RKO (cell line): ENCODE measurements around the gene SPDYA.
A peak's percentile ranks its signal among the peaks of the same experiment; 100 is the strongest.
"Not testable (repeated sequence)": the region's sequence is repeated elsewhere in the genome, so short reads cannot be mapped to it uniquely, and the experiment has no call there.

Experiments used
- DNase-seq: peaks from one replicate; pipeline ENCODE4 v3.0.0-alpha.2; 2016; ENCODE audit warnings: low spot score

SPDYA gene

DNA sequence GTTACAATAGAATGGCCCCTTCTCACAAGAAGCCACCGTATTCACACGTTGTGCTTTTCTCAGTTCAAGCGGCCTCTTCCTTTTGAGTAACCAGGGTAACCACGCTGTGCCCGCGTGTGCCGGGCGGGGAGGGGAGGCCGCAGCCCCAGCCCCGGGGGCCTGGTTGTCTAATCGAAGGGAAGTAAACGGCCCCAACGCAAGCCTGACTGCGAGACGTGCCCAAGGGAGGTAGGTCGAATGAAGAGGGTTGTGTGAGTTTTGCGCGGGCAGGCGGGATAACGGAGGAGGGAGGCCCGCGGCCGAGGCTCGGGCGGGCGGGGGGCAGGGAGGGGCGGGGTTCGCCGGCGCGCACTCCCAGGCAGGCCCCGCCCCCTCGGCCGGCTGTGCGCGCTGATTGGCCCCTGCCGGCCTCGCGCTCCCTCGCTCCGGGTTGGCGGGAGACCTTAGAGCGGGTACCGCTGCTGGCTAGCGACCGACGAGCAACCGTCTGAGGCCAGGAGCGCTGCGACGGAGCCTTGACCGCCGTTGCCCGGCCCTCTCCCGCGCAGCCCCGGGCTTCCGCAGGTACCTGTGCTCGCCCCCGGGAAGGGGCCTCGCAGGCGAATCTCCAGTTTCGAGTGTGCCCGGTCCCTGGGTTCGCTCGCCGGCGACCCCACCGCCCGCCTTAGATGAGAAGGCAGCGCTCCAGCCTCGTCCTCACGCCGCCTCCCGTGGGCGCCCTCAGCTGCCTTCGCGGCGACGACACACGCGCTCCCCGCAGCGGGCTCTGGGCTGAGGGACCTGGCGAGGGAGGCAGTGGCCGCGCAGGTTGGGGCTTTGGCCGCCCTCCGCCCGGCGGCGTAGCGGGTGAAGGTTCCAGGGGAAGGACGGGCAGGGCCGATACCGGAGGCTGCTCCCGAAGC is at the start of gene SPDYA:
Gene SPDYA (plus strand): TSS at position 451 of the 902 bp plus-strand sequence. CDS start 5,181 bp downstream, outside the sequence.
- no peak for DNase-seq

DNA sequence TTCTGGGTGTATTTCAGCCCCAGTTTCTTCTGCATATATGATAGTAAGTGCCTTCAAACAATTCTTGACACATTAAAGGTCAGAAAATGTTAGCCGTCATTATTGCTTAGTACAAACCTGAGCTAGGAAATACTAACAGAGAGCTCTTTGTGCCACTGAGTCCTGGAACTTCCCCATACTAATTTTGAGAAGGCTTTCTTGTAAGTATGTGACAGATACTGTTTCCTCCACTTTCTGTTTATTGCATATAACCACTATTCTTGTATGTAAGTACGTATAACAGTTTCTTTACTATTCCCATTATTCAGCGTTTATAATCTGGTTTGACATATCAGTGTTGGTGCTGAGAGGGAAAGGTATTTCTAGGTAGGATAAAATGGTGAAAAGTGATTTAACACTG is 49.2 kb upstream of the SPDYA start:
- no peak for DNase-seq

DNA sequence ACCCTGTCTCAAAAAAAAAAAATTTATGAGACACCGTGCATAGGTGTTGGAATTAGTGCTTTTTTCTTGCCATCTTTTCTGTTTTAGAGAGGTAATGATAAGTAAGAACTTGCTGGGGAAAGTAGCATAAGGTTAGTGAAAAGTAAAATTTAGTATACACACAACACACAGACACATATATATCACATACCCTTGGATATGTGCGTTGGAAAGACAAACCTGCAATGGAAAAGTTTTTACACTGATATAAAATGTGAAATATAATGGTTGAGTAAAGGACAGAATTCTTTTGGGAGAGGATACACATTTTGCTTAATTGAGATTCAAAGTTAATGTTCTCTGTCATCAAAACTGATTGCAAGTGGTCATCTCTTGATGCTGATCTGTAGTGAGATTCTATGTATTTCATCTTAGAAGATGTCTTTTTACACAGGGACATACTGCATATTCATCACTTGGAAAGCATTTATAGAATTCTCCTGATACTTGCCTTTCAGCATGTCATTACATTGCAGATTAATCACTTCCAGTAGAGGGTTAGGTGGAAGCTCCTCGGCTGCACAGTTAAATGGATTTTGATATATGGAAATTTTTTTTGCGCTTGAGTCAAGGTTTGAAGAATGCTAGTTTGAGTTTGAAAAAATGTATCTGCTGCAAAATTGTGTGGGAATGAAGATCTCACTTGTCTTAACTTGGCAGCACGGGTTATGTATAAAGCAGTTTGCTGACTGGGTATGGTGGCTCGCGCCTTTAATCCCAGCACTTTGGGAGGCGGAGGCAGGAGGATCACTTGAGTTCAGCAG is 45.5 kb upstream of the SPDYA start:
- no peak for DNase-seq

GRCh38 chr2:28766070-28766469 is 44.6 kb upstream of the SPDYA start:
- no peak for DNase-seq

DNA sequence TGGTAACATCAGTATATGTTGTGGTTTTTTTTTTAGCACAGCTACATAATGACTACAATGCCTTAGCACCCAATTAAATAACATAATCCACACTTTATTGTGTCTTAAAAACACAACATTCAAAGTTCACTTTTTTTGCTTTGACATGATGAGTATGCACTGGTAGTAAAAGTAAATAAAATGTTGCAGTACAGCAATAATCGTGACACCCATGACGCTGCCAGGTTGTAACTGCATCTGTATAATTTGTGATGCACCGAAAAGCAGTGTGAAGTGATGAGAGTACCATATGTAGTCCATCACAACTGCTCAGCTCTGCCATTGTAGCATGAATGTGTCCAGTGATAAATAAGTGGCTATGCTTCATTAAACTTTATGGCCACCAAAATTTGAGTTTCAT is 43.3 kb upstream of the SPDYA start:
- no peak for DNase-seq

DNA sequence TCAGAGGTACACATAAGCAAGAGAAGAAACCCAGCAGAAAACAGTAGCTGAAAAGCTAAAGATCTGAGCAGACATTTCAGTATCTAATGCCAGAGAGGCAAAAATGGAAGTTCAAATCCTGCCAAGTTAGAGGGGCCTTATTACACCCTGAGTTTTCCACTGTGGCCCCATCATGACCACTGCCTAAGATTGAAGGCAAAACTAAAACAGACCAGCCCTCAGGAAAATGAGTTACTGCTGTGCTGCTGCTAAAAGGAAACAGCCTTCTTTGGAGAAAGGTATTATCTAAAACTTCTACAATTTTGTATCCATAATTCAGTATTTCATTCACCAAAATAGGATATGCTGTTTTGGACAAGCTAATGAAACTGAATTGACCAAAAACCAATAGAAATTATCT is 42.2 kb upstream of the SPDYA start:
- no peak for DNase-seq

GRCh38 chr2:28768952-28769351 is 41.7 kb upstream of the SPDYA start:
- no peak for DNase-seq

DNA sequence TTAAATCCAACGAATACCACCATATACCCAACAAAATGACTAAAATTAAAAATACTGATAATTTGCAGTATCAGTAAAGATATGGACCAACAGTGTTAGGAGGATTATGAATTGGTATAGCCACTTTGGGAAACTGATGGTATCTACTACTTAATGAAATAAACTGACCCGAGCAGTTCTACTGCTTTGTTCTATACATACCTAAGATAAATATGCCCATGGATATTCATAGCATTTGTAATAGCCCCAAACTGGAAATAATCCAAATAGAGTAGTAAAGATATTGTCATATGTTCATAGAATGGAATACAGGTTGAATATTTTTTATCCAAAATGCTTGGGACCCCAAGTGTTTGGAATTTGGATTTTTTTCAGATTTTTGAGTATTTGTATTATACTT is 38.3 kb upstream of the SPDYA start:
- no peak for DNase-seq

- DNase-seq: no peak
Measured at GRCh38 chr2:28776471-28776870, 34.2 kb upstream of the SPDYA start.

DNA sequence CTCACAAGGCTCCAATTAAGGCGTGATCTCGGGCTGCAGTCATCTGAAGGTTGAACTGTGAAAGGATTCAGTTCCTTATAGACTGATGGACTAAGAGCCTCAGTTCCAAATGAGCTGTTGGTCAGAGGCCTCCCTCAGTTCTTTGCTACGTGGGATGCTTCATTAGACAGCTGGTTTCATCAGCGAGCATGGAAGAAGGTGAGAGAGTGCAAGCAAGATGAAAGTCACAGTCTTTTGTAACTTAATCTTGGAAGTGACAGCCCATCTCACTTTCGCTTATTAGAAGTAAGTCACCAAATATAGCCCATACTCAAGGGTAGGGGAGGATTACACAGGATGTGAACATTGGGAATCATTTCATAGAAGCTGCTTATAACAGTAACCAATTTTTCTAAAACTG is 32.2 kb upstream of the SPDYA start:
- no peak for DNase-seq

- no peak for DNase-seq
Measured at GRCh38 chr2:28779001-28779400, 31.6 kb upstream of the SPDYA start.

GRCh38 chr2:28780496-28780895 is 30.1 kb upstream of the SPDYA start:
- no peak for DNase-seq

GRCh38 chr2:28782423-28782822 is 28.2 kb upstream of the SPDYA start:
- DNase-seq: no peak

- not testable (repeated sequence) for DNase-seq
Measured at GRCh38 chr2:28784570-28784969, 26.1 kb upstream of the SPDYA start.

GRCh38 chr2:28796620-28797019 is 14.0 kb upstream of the SPDYA start:
- DNase-seq: no peak

GRCh38 chr2:28801726-28802125 is 8.9 kb upstream of the SPDYA start:
- DNase-seq: no peak

DNA sequence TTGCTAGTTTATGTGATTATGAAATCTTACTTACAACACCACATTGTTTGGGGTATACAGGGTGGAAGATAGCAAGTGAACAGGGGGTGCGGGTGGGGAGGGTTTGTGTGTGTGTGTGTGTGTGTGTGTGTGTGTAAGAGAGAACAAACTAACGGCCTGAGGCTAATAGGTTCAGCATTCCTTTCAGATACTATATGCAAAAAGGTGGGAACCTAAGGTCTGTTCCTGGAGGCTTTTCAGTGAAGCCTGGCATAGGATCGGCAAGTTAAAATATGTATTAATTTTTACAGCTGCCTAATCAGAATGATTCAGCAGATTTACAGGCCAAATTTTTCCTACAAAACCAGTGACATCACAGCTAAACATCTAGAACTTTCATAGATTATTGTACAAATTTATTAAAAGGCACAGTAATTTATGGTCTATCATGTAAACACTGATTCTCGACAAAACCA is 7.6 kb upstream of the SPDYA start:
- no peak for DNase-seq

DNA sequence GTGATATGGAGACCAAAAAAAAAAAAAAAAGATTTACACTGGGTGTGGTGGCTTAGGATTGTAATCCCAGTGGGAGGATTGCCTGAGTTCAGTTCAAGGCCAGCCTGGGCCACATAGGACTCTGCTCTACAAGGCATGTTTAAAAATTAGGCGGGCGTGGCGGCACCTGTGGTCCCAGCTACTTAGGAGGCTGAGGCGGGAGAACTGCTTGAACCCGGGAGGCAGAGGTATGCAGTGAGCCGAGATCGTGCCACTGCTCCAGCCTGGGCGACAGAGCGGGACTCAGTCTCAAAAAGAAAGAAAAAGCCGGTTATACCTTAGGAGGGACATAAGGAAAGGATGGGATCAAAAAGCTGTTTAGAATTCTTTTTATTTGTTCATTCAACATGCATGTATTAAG is 707 bp upstream of the SPDYA start:
- DNase-seq: no peak

DNA sequence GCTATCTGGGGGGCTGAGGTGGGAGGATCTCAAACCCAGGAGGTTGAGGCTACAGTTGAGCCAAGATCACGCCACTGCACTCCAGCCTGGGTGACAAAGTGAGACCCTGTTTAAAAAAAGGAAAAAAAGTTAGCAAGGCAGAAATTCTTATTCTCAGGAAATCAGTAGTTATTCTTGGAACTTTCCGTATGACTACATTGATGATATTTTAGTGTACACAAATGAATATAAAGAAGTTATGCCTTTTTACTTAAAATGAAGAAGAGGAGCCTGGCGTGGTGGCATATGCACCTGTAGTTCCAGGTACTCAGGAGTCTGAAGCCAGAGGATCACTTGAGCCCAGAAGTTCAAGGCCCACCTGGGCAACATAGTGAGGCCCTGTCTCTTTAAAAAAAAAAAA is 7.4 kb downstream of the SPDYA start:
- DNase-seq: no peak

DNA sequence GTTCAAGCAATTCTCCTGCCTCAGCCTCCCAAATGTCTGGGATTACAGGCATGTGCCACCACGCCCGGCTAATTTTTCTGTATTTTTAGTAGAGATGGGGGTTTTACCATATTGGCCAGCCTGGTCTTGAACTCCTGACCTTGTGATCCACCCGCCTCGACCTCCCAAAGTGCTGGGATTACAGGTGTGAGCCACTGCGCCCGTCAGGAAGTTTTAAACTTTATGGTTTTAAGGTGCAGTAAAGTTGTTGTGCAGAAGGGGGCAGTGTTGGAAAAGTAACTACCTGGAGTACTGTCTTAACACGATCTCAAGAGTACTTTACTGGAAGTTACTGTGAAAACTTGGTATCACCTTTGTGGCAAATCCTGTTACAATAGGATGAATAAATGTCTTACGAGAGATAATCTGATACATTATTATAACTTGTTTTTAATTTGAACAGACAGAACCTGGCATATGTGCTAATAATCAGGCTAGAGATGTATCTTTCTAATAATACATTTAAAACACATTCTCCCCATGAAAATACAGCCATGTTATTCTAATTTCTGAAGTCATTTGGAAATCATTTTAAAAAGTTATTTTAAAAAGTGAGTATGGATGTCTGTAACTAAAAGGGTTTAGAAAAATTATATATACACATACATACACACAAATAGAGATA is 10.8 kb downstream of the SPDYA start:
- DNase-seq: peak; percentile 76

DNA sequence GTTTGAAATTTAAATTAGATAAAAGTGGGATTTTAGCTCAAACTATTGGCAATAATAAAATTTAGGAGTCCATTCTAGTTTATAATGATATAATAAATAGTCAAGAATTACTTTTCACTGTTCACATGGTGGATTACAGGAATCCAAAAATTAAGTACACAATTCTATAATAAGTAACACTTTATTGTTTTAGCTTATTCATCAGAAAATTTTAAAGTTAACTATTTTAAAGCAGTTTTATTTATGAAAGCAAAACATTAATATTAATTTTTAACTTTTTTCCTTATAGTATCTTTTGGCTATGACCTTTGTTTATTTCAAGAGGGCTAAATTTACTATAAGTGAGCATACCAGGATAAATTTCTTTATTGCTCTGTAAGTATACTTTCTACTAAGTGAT is 11.4 kb downstream of the SPDYA start:
- DNase-seq: no peak

DNA sequence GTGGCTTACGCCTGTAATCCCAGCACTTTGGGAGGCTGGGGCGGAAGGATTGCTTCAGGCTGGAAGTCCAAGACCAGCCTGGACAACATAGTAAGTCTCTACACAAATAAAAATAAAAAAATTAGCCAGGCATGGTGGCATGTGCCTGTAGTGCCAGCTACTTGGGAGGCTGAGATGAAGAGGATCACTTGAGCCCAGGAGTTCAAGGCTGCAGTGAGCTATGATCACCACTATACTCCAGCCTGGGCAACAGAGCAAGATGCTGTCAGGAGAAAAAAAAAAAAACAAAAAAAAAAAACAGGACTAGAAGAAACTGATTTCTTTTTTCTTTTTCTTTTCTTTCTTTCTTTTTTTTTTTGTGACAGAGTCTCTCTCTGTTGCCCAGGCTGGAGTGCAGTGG is 13.6 kb downstream of the SPDYA start:
- peak; percentile 12 for DNase-seq

DNA sequence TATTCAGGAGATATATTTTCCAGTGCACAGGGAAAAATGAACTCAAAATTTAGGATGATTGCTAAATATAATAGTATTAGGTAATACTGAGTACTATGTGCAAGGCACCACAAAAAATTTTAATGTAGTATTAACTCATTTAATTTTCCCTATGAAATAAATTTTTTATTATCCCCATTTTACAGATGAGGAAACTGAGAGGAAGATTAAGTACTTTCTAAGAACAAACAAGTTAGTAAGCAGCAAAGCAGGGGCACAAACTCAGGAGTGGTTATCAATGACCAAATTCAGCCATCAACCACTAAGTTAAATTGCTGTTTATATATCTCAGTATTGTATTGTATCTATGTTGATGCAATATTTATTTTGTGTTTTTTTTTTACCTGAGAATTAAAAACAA is 14.2 kb downstream of the SPDYA start:
- DNase-seq: no peak
